Measurements from ENCODE around the gene FCRL6. TPM values are rescaled to one million over a fixed set of nuclear protein-coding genes. Genes with fewer than 3 reads are reported as not detected.

Gene FCRL6
- total and polyA plus RNA-seq, 12 donors = 0.12 to 3.0 (median 0.87) TPM; not detected in 9

- H3K27ac ChIP-seq = no peak overlapping the region
- intact Hi-C loops (cut with DNase I) = loop anchor here in 1 of 10 donors (10.0 kb wide), 1 partner anchor 111 kb away; no protein-coding TSS in a partner anchor
- 82 to 89% methylated on average over 2 of the region's 2 CpGs for WGBS, 2 donors
- DNase-seq (no peak), ATAC-seq (no peak)
- no peaks in the 10 kb centered on the region for H3K27me3 ChIP-seq
- no peaks in the 10 kb centered on the region for H3K9me3 ChIP-seq
- peaks cover 0 to 34% (median 7%) of the 10 kb centered on the region in 9 donors for H3K4me1 ChIP-seq
- peak in 1 of 9 donors; percentile 7 for TF ChIP-seq CTCF (IDR thresholded peaks at IDR 0.05)
- no peak overlapping the region for H3K4me3 ChIP-seq
- no peaks in the 10 kb centered on the region for H3K36me3 ChIP-seq
Measured at GRCh38 chr1:159775716-159776115, 26.4 kb upstream of the FCRL6 start.

GRCh38 chr1:159778266-159778665 lies 23.9 kb upstream of the FCRL6 start:
- Histone ChIP-seq H3K27me3 (no peaks in the 10 kb centered on the region), H3K4me3 (no peak overlapping the region), H3K27ac (peak overlapping the region in 4 of 10 donors; percentile 22 to 67 (median 32)), H3K36me3 (no peaks in the 10 kb centered on the region), H3K4me1 (peaks cover 0 to 45% (median 16%) of the 10 kb centered on the region in 9 donors), H3K9me3 (no peaks in the 10 kb centered on the region)
- ATAC-seq = no peak
- no peak for TF ChIP-seq CTCF (IDR thresholded peaks at IDR 0.05)
- intact Hi-C loops (cut with DNase I) = loop anchor here in 1 of 10 donors (10.0 kb wide), 1 partner anchor 113 kb away; no protein-coding TSS in a partner anchor
- 93 to 94% methylated on average over 4 of the region's 4 CpGs for WGBS, 2 donors
- no peak for DNase-seq

- no peaks in the 10 kb centered on the region for H3K9me3 ChIP-seq
- H3K27ac ChIP-seq = peak overlapping the region in 4 of 10 donors; percentile 35 to 90 (median 36)
- no peak overlapping the region for H3K4me3 ChIP-seq
- intact Hi-C loops (cut with DNase I) = loop anchor here in 1 of 10 donors (10.0 kb wide), 1 partner anchor 115 kb away; no protein-coding TSS in a partner anchor
- ATAC-seq = no peak
- H3K27me3 ChIP-seq = no peaks in the 10 kb centered on the region
- H3K4me1 ChIP-seq = peaks cover 0 to 38% (median 16%) of the 10 kb centered on the region in 9 donors
- no peaks in the 10 kb centered on the region for H3K36me3 ChIP-seq
- DNase-seq = no peak
- TF ChIP-seq CTCF (IDR thresholded peaks at IDR 0.05) = no peak
- WGBS, 2 donors = 70 to 73% methylated on average over 2 of the region's 2 CpGs
Measured at GRCh38 chr1:159779403-159779851, 22.7 kb upstream of the FCRL6 start.

- 2 to 3% methylated on average over 81 to 88 of the region's 88 CpGs for WGBS, 2 donors
- H3K4me3 ChIP-seq = peak within 1 kb of the TSS; percentile 66 to 91 (median 80)
- TF ChIP-seq CTCF (IDR thresholded peaks at IDR 0.05) = peak; percentile 87 to 98 (median 94)
- no peaks in the 10 kb centered on the region for H3K9me3 ChIP-seq
- H3K27ac ChIP-seq = peak within 1 kb of the TSS; percentile 16 to 92 (median 81)
- peak; percentile 98 to 99 (median 99) for ATAC-seq
- H3K36me3 ChIP-seq = no peaks in the 10 kb centered on the region
- DNase-seq = peak; percentile 97 to 98
- intact Hi-C loops (cut with DNase I) = loop anchor here in 6 of 10 donors (5.0 to 10.0 kb wide), 5 partner anchors 111 to 726 kb away; partner anchors contain the start of gene PIGM (in 3 of the 6)
- no peaks in the 10 kb centered on the region for H3K27me3 ChIP-seq
- peaks cover 0 to 28% (median 11%) of the 10 kb centered on the region in 9 donors for H3K4me1 ChIP-seq
Measured at GRCh38 chr1:159780583-159781582, 21.3 kb upstream of the FCRL6 start, which contains the start of gene DUSP23. DUSP23 (plus strand) TSS chr1:159780962; CDS start chr1:159781101, 139 bp downstream.

All from heart right ventricle (tissue), 16 donors.